ENCODE measurements around the gene GPR107.

GPR107 gene

DNA sequence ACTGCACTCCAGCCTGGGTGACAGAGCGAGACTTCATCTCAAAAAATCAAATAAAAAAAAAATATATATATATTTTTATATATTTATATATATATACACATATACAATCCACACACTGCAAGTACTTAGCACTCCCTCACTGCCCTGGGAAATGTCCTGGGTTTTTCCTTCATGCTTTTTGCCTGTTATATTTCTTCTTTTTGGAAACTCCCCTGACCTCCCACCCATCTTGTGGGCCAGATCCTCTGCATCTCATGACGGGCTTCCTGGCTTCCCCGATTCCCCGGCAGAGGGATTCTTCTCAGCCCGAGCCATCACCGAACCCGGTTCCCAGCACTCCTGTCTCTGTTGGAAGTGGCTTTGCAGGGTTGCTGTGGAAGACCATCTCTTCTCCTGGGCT, 79.0 kb downstream of the GPR107 start:
- TF ChIP-seq YY1 (IDR thresholded peaks at IDR 0.05; ENCODE audit: low read depth) (no peak), EGR1 (IDR thresholded peaks at IDR 0.05) (no peak), TCF12 (IDR thresholded peaks at IDR 0.05; ENCODE audit: low read depth) (no peak), ZBTB7A (IDR thresholded peaks at IDR 0.05; ENCODE audit: low read depth) (no peak), CEBPB (IDR thresholded peaks at IDR 0.05) (no peak), USF1 (IDR thresholded peaks at IDR 0.05) (no peak), FOXM1 (IDR thresholded peaks at IDR 0.05; ENCODE audit: borderline replicate concordance, low read depth) (no peak), RAD21 (IDR thresholded peaks at IDR 0.05; ENCODE audit: low read depth) (no peak), TAF1 (IDR thresholded peaks at IDR 0.05; ENCODE audit: low read depth) (no peak), EP300 (IDR thresholded peaks at IDR 0.05; ENCODE audit: borderline replicate concordance) (no peak)
- TF ChIP-seq, protein P1, sequence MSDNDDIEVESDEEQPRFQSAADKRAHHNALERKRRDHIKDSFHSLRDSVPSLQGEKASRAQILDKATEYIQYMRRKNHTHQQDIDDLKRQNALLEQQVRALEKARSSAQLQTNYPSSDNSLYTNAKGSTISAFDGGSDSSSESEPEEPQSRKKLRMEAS (IDR thresholded peaks at IDR 0.05): no peak

GRCh38 chr9:130137081-130137640, 83.5 kb downstream of the GPR107 start:
- TF ChIP-seq YY1 (IDR thresholded peaks at IDR 0.05; ENCODE audit: low read depth): no peak

DNA sequence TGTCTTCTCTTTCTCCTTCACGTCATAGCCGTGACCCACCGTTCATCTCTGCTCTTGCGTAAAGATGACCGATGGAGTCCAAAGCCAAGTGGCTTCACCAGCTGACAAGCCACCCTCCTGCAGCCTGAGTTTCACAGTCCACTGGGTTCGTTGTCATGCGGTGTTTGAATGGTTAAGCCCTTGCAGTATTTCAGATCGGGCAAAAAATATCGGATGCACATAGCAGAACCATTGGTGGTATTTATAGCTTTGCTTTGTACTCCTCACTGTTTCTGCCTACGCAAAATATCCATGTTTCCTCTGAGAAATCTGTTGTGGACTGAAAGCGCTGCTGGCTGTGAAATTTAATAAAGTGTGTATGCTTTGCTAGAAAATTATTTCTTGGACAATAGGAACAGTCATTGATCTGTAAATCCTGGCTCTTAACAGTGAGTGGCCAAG, 84.0 kb downstream of the GPR107 start:
- TF ChIP-seq YY1 (IDR thresholded peaks at IDR 0.05; ENCODE audit: low read depth) (no peak), TCF12 (IDR thresholded peaks at IDR 0.05; ENCODE audit: low read depth) (no peak), ZBTB7A (IDR thresholded peaks at IDR 0.05; ENCODE audit: low read depth) (no peak), FOXM1 (IDR thresholded peaks at IDR 0.05; ENCODE audit: borderline replicate concordance, low read depth) (no peak), TEAD4 (IDR thresholded peaks at IDR 0.05) (no peak), USF1 (IDR thresholded peaks at IDR 0.05) (no peak), TAF1 (IDR thresholded peaks at IDR 0.05; ENCODE audit: low read depth) (no peak)

- TF ChIP-seq TEAD4 (IDR thresholded peaks at IDR 0.05): no peak
- TF ChIP-seq EGR1 (IDR thresholded peaks at IDR 0.05): no peak
- TF ChIP-seq ZBTB7A (IDR thresholded peaks at IDR 0.05; ENCODE audit: low read depth): no peak
Measured at GRCh38 chr9:130138171-130138653, 84.5 kb downstream of the GPR107 start.

- 0 out of 2 replicates have a peak, but pooled peaks have one; percentile 9 for TF ChIP-seq NFIC (IDR thresholded peaks at IDR 0.05)
- TF ChIP-seq, protein P1 (IDR thresholded peaks at IDR 0.05): no peak
Measured at GRCh38 chr9:130138791-130139190, 85.1 kb downstream of the GPR107 start.

DNA sequence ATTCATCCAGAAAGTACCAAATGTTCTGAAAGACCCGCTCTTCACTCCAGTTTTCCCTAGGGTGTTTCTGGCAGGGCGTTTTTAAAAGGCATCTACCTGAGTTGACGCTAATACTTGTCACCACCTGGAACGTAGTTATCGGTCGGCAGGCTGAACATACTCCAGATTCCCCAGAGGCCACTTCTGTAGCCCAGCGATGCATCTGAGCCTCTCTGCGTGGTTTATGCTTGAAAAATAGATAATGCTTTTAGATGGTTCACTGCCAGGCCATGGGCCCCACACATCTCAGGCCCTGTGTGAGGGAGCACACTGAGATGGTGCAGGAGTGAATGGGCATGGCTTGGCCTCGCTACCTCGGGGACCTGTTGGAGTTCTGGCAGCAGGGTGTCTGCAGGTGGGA, 85.5 kb downstream of the GPR107 start:
- TF ChIP-seq TCF12 (IDR thresholded peaks at IDR 0.05; ENCODE audit: low read depth): no peak
- no peak for TF ChIP-seq TEAD4 (IDR thresholded peaks at IDR 0.05)
- no peak for TF ChIP-seq NFIC (IDR thresholded peaks at IDR 0.05)
- TF ChIP-seq, protein P1 (IDR thresholded peaks at IDR 0.05): no peak

DNA sequence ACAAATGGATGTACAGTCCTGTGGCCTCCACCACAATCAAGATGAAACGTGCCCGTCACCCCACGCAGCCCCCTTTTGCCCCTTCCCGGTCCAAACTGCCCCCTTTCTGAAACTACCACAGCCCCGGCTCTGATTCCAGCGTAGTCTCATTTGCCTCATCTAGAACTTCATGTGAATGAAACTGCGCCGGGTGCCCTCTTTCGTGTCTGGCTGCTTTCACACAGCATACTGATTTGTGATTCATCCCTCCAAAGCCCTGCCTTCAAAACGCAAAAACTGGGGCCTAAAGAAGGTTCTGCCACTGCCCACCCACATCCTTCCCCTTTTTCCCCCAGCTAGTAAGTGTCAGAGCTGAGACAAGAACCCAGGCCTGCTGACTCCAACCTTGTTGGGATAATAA, 87.0 kb downstream of the GPR107 start:
- TF ChIP-seq ZBTB7A (IDR thresholded peaks at IDR 0.05; ENCODE audit: low read depth) (no peak), EGR1 (IDR thresholded peaks at IDR 0.05) (no peak), YY1 (IDR thresholded peaks at IDR 0.05; ENCODE audit: low read depth) (no peak)

DNA sequence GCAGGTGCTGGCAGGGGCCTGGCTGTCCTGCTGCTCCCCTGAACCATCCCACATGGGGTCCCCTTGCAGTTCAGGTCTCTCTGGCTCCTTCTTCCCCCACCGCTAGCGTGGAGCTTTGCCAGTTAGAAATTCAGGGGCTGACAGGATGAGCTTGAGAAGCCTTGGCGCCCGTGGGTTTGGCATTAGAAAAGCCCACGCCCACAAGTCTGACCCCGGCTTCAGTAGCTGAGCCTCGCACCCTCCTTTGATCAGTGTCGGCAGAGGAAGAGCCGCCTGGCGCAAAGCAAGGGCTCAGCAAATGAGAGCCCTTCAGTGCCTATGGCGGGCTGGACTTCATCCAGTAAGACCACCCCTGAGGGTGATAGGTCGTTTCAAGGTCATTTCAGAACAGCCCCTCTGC, 88.3 kb downstream of the GPR107 start:
- TF ChIP-seq ZBTB7A (IDR thresholded peaks at IDR 0.05; ENCODE audit: low read depth): no peak
- TF ChIP-seq TCF12 (IDR thresholded peaks at IDR 0.05; ENCODE audit: low read depth): no peak
- no peak for TF ChIP-seq TEAD4 (IDR thresholded peaks at IDR 0.05)
- TF ChIP-seq, protein P1 (IDR thresholded peaks at IDR 0.05): no peak
- TF ChIP-seq YY1 (IDR thresholded peaks at IDR 0.05; ENCODE audit: low read depth): no peak
- TF ChIP-seq FOXM1 (IDR thresholded peaks at IDR 0.05; ENCODE audit: borderline replicate concordance, low read depth): no peak
- TF ChIP-seq TAF1 (IDR thresholded peaks at IDR 0.05; ENCODE audit: low read depth): no peak
- no peak for TF ChIP-seq EGR1 (IDR thresholded peaks at IDR 0.05)
- no peak for TF ChIP-seq REST (IDR thresholded peaks at IDR 0.05; ENCODE audit: low read depth)
- TF ChIP-seq USF1 (IDR thresholded peaks at IDR 0.05): no peak
- TF ChIP-seq NFIC (IDR thresholded peaks at IDR 0.05): no peak
- no peak for TF ChIP-seq CREB1 (IDR thresholded peaks at IDR 0.05; ENCODE audit: low read depth)
- no peak for TF ChIP-seq CEBPB (IDR thresholded peaks at IDR 0.05)
- no peak for TF ChIP-seq EP300 (IDR thresholded peaks at IDR 0.05; ENCODE audit: borderline replicate concordance)
- TF ChIP-seq RAD21 (IDR thresholded peaks at IDR 0.05; ENCODE audit: low read depth): no peak
